GM21515 (cell line): ENCODE measurements around the gene DCUN1D3.
A peak's percentile ranks its signal among the peaks of the same experiment; 100 is the strongest.

Experiments
- ATAC-seq: cut with Tn5 transposase; IDR thresholded peaks from one replicate; pipeline ENCODE4 v1.9.1; 2021; ENCODE audit not compliant: unreplicated experiment

Gene DCUN1D3

GRCh38 chr16:20833086-20833485 is 67.1 kb downstream of the DCUN1D3 start:
- ATAC-seq: no peak

- no peak for ATAC-seq
These were observed 69.8 kb downstream of the DCUN1D3 start for GRCh38 chr16:20830372-20830771.

GRCh38 chr16:20829536-20829935 is 70.6 kb downstream of the DCUN1D3 start:
- no peak for ATAC-seq

- no peak for ATAC-seq
These were observed 74.1 kb downstream of the DCUN1D3 start for GRCh38 chr16:20826039-20826566.

GRCh38 chr16:20822521-20823325 is 77.4 kb downstream of the DCUN1D3 start:
- ATAC-seq: no peak

- no peak for ATAC-seq
These were observed 78.5 kb downstream of the DCUN1D3 start for GRCh38 chr16:20821682-20822081.

GRCh38 chr16:20818929-20819585 is 81.1 kb downstream of the DCUN1D3 start:
- ATAC-seq: no peak

GRCh38 chr16:20814784-20815183 is 85.4 kb downstream of the DCUN1D3 start:
- ATAC-seq: no peak

GRCh38 chr16:20812510-20812909 is 87.6 kb downstream of the DCUN1D3 start:
- ATAC-seq: no peak

- no peak for ATAC-seq
These were observed 88.2 kb downstream of the DCUN1D3 start for GRCh38 chr16:20811889-20812439.

GRCh38 chr16:20807862-20808261 is 92.3 kb downstream of the DCUN1D3 start:
- ATAC-seq: no peak

GRCh38 chr16:20806168-20807050 is 93.7 kb downstream of the DCUN1D3 start, which contains the start of the genes ERI2 and REXO5:
TSS of gene ERI2 (minus strand) at chr16:20806472. CDS start at chr16:20806430, 42 bp downstream.
TSS of gene REXO5 (plus strand) at chr16:20806527. CDS start at chr16:20806954, 427 bp downstream.
- ATAC-seq: peak; percentile 64

GRCh38 chr16:20805684-20806167 is 94.4 kb downstream of the DCUN1D3 start:
- peak; percentile 22 for ATAC-seq
